Cardiac fibroblast (primary cell): ENCODE results near the gene SLC29A3.
A peak's percentile ranks its signal among the peaks of the same experiment; 100 is the strongest.

Source experiments
- DNase-seq, 2 donors: peaks; one replicate each; pipeline versions ENCODE4 v3.0.0 to v3.0.0-alpha.2; 2010; ENCODE audit warnings: low read depth in 2 of 2
- H3K4me3 ChIP-seq, 2 donors: replicated peaks in 1 of 2; 1 replicate in 1 of 2; 2 replicates in 1 of 2; pipeline ENCODE4 v1.5.1; 2011; ENCODE audit warnings: low read depth in 2 of 2, low read length in 2 of 2, mild to moderate bottlenecking in 2 of 2, moderate library complexity in 1 of 2
- TF ChIP-seq, protein P1 (sequence below): IDR thresholded peaks from one replicate; pipeline ENCODE4 v1.5.1; 2011; ENCODE audit warnings: low read depth, mild to moderate bottlenecking, low read length, inconsistent platforms

SLC29A3 gene

DNA sequence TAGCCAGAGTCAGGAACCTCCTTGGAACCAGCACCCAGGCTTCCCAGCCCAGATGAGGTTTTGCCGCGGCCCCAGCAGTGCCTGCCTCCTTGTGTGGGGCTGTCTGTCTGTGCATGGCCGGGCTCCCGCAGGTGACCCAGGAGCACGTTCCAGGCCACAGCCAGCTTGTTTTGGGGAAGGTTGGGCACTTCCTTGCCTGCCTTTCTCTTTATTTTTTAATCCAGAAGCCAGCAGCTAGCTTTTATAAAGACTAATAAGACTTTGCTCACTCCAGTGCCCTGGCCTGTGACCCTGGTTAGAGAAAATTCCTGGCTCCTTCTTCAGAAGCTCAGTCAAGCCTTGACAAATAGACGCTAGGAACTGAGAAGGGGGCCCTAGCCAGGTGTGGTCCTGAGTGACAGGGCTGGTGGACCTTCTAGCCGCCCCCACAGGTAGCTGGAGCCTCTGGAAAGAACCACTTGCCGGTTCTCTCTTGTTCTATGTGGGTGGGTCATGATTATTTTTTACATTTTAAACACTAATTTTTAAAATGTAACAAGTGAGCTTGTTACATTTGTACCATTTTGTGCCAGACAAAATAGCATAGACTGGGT, 837 bp downstream of the SLC29A3 start:
- TF ChIP-seq, protein P1, sequence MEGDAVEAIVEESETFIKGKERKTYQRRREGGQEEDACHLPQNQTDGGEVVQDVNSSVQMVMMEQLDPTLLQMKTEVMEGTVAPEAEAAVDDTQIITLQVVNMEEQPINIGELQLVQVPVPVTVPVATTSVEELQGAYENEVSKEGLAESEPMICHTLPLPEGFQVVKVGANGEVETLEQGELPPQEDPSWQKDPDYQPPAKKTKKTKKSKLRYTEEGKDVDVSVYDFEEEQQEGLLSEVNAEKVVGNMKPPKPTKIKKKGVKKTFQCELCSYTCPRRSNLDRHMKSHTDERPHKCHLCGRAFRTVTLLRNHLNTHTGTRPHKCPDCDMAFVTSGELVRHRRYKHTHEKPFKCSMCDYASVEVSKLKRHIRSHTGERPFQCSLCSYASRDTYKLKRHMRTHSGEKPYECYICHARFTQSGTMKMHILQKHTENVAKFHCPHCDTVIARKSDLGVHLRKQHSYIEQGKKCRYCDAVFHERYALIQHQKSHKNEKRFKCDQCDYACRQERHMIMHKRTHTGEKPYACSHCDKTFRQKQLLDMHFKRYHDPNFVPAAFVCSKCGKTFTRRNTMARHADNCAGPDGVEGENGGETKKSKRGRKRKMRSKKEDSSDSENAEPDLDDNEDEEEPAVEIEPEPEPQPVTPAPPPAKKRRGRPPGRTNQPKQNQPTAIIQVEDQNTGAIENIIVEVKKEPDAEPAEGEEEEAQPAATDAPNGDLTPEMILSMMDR = no peak

DNA sequence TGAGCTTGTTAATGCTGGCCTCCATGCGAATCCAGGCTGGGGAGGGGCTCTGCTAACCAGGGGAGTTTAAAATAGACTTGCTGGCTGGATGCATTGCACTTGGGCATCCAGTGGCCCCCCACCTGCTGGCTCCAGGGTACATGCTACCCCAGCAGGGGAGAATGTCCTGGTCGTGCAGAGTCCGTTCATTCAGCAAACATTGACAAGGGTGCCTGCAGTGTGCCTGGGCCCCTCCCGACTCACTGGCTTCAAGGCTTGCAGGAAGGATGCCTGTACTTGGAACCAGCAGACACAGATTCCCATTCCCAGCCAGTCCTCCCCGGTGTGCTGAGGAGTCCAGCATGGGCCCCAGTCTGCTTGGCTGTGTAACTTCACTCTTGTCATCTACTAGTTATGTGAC, 1.5 kb downstream of the SLC29A3 start:
- H3K4me3 ChIP-seq = no peak overlapping the region
- TF ChIP-seq, protein P1 = no peak
- DNase-seq = no peak

More for the DNA sequence above, 837 bp downstream of the SLC29A3 start:
- DNase-seq = no peak
- H3K4me3 ChIP-seq = peak overlapping the region; percentile 65 to 70

DNA sequence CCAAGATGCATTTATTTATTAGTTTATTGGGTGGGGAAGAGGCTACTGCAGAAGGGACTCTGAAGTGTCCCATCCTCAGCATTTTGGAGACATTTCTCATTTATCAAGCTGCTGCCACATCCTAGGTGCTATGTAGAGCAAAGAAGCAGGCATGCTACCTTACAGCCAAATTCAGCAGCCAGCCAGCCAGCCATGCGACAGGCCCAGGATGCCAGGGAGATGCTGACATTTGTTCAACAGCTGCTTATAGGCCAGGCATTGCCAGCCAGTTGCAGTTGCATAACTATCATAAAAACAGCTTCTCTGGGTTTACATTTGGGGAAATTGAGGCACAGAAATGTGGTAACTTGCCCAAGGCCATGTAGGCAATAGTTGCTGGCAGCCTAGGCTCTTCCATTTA, 2.3 kb downstream of the SLC29A3 start:
- TF ChIP-seq, protein P1 = no peak
- no peak overlapping the region for H3K4me3 ChIP-seq
- no peak for DNase-seq

DNA sequence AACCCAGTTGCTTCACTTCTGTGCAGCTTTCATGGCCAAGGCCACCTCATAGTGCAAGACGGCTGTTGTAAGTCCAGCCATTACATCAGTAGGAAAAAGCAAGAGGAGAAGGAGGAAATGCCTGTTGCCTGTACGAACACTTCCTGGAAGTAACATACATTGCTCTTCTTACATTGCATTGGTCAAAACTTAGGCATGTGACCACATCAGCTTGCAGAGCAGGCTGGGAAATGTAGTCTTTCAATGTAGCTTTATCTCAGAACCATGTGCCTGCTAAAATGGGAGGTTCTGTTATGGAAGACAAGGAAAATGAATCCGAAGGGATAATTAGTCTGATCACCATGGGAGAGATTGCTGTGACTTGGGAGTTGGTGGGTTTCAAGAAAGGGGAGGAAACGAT, 4.3 kb downstream of the SLC29A3 start:
- TF ChIP-seq, protein P1 = no peak
- DNase-seq = peak; percentile 24 to 54
- H3K4me3 ChIP-seq = no peak overlapping the region

DNA sequence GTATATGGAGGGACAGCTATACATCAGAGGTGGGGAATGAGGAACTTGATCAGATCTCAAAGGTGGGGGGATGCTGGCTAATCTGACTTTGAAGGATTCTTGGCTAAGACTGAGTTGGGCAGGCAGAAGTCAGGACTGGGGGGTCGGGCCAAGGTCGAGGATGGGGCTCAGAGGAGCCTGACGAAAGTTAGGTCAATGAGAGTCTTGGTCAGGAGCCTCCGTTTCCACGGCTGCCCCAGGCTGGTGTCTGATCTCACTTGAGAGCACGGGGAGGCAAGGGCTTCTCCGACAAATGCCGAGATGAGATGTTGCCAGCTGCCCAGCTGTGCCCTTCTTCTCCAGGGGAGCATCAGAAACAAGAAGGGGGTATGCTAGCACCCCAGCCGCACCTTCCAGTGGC, 5.7 kb downstream of the SLC29A3 start:
- no peak for DNase-seq
- H3K4me3 ChIP-seq = no peak overlapping the region
- TF ChIP-seq, protein P1 = no peak

DNA sequence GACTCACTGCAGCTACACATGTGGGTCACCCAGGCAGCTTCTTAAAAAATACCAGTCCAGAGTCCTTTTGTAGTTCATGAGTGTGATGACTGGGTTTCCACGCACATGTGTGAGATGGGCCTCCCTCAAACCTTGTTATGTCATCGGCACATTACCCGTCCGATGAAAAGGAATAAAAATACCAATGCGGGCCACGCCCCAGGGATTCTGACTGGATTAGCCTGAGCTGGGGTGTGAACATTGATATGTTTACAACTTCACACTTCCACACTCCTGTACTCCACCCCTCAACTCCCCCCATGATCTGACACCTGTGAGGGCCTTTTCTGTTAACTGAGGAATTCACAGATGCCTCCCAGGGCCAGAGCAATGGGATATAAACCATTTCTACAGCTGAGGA, 6.2 kb downstream of the SLC29A3 start:
- DNase-seq = no peak
- TF ChIP-seq, protein P1 = no peak
- no peak overlapping the region for H3K4me3 ChIP-seq

DNA sequence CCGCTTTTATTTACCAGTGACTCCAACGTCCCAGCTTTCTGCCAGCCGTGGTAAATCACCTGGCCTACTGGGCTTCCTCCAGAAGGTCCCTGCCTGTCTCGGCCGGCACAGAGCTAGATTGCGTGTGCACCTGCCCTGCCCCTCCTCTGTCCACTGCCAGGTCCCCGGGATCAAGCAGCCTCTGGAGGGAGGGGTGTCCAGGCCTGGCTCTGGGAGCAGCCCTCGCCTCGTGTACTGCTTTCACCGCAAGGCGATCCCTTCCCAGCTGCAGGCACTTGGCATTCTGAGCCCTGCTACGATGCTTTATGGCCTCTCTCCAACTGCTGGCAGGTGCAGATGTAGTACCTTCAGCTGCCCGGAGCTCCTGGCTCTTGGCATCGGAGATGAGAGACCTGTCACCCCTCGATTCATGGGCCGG, 7.4 kb downstream of the SLC29A3 start:
- no peak overlapping the region for H3K4me3 ChIP-seq
- TF ChIP-seq, protein P1 = no peak

More for the DNA sequence above, 7.4 kb downstream of the SLC29A3 start:
- DNase-seq = no peak
